Renal cortex interstitium (tissue), 11 donors: ENCODE measurements around the gene TRIM46. TPM values are rescaled to one million over a fixed set of nuclear protein-coding genes. Genes with fewer than 3 reads are reported as not detected.
A peak's percentile ranks its signal among the peaks of the same experiment; 100 is the strongest.
"Not testable (repeated sequence)": the region's sequence is repeated elsewhere in the genome, so short reads cannot be mapped to it uniquely, and the experiment has no call there.

Source experiments
- DNase-seq, 11 donors: peaks; one replicate each; pipeline ENCODE4 v3.0.0-alpha.2; 2013; ENCODE audit warnings: low read depth in 9 of 11, low spot score in 4 of 11; ENCODE audit errors: extremely low read depth in 1 of 11
- polyA plus RNA-seq, 3 donors: library from polyadenylated mRNA; unstranded; fragments of 120-200 nt; gene quantifications; one replicate each; pipeline ENCODE4 v1.2.1, GENCODE V29; 2013; ENCODE audit not compliant: insufficient read length in 3 of 3

The TRIM46 gene
- polyA plus RNA-seq, 3 donors: 3.2 to 5.7 (median 4.0) TPM

DNA sequence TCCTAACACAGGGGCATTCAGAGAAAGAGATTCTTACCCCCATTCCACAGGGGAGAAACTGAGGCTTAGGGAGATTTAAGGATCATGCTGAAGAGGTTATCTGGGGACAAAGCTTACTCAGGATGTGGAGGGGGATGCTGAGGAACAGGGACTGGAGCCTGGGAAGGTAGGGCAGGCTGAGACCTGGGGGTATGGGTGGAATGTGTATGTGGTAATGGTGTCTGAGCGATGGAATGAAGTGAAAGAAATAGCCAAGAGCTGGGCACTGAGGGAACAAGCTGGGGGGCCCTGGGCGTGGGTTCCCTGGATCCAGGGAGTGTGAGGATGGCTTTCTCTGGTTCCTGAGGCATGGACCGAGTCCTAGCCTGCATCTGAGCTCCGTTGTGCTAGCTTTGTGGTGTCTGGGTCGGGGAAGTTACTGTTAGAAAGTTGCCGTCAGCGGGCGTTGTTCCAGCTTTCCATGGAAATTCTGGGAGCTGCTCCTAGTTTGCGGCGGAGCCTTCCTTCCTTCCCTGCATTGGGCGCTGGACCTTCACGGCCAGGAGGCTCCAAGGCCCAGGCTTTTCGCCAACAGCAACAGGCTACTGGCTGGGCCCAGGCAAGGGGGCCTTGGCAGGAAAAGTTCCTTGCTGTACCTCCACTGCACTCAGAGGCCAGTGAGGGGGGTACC is 37.9 kb downstream of the TRIM46 start:
- DNase-seq: not testable (repeated sequence)

DNA sequence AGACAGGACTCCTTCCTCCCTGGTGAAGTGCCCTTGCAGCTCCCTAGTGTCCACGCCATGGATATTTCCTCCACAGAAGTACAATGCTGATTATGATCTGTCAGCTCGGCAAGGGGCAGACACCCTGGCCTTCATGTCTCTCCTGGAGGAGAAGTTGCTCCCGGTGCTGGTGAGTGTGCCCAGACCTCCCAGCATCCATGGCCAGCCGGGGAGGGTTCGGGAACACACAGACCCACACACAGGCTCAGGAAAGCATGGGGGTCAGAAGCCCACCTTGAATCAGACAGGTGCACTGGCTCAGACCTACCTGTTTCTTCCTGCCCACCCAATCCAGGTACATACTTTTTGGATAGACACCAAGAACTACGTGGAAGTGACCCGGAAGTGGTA is 38.4 kb downstream of the TRIM46 start:
- not testable (repeated sequence) for DNase-seq

DNA sequence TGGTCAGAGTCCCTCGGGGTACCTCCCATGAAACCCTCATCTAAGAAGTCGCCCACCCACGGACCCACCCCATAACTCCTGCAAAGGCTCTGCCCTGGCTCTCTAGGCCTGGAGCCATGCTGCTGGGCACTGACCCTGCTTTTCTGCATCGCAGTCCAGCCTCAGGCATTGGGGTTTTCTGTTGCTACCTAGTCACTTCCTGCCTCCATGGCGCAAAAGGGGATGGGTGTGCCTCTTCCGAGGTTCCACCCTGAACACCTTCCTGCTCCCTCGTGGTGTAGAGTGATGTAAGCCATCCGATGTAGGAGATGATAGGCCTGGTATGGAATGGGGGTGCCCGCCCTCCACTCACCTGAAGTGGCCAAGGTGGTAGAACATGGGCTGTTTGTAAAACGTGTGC is 41.1 kb downstream of the TRIM46 start:
- not testable (repeated sequence) for DNase-seq

DNA sequence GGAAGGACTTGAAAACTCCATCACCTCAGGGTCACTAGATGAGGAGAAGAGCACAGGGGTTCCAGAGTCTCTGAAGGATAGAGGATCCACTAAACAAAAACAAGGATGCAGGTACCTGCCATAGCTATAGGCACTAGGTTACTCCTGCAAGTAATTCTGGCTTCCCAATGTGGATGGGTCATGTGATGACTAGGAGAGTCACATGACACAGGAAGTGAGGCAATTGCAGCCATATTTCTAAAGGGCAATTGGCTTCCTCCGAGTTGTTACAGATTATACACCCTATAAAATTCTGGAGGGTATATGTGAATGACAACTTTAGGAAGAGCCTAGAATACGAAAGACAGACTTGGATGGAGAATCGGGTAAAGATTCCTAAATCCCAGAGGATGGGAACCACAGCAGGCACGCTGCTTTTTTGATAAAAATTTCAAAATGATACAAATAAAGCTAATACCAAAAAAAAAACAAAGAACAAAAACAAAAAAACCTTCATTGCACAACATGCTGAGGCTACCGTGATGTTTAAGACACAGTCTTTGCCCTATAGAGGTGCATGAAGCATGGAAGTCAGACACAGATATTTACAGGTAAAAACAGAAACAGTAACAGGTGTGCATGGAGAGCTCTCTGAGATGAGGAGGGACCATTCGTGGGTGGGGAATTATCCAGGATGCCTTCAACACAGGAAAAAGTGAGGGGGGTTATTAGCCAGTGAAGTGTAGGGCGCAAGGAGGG is 45.4 kb downstream of the TRIM46 start:
- peak in 2 of 11 donors; percentile 94 to 98 for DNase-seq

DNA sequence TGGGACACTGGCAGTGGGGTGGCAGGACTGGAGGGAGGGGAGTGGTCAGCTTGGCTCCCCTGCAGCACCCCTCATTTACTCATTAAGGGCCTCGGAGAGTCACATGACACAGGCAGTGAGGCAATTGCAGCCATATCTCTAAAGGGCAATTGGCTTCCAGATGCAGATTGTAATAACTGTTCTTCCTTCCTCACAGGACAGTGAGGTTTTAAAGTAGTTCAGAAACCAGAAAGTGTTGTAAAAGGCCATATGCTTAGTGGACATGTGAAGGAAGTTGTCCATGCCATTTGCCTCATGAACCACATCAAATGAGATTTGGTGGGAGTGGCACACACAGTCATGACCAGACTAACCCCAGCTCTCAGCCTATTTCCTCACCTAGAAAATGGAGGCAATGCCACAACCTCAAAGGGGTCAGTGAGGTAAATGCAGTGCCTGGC is 46.0 kb downstream of the TRIM46 start:
- peak in 1 of 11 donors; percentile 84 for DNase-seq

DNA sequence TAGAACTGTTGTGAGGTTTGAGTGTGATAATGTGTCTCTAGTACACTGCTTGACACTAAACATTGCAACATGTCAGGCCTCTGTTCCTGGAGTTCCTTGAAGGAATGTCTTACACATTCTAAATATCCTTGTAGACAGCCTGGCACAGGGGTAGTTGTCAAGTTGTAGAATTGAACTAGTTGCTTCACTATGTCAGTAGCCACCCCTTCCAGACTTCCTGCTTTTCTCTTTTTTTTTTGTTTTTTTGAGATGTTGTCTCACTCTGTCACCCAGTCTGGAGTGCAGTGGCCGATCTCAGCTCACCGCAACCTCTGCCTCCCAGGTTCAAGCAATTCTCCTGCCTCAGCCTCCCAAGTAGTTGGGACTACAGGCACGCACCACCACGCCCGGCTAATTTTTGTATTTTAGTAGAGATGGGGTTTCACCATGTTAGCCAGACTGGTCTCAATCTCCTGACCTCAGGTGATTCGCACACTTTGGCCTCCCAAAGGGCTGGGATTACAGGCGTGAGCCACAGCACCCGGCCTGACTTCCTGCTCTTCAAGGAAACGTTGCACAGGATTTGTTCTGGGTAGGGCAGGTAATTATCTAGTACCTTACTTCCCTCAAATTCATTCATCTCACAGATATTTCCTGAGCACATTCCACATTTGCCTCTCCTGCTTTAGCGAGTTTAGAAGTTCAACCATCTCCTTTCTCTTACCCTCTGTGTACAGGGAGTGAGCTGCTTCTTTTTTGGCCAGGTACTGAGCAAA is 46.7 kb downstream of the TRIM46 start:
- DNase-seq: not testable (repeated sequence)

DNA sequence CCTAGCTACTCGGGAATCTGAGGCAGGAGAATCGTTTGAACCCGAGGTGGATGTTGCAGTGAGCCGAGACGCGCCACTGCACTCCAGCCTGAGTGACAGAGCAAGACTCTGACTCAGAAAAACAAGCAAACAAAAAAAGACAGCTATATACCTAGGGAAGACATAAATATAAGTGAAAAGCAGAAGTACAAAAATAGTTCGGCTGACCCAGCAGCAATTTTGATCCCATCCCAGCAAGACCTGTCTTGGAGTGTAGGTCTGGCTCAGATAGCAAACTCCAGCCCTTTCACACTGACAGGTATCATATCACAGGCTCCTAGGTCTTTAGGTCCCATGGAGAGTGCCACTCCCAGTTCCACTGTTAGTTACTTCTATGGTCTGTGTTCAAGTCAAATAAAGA is 49.4 kb downstream of the TRIM46 start:
- DNase-seq: no peak

DNA sequence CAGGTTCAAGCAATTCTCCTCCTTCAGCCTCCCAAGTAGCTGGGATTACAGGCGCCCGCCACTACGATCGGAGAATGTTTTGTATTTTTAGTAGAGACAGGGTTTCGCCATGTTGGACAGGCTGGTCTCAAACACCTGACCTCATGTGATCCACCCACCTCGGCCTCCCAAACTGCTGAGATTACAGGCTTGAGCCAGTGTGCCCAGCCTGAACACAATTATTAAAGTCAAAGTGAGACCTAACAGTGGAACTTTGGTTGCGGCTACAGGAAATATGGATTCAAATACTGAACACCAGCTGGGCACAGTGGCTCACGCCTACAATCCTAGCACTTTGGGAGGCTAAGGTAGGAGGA is 51.7 kb downstream of the TRIM46 start:
- DNase-seq: not testable (repeated sequence)

DNA sequence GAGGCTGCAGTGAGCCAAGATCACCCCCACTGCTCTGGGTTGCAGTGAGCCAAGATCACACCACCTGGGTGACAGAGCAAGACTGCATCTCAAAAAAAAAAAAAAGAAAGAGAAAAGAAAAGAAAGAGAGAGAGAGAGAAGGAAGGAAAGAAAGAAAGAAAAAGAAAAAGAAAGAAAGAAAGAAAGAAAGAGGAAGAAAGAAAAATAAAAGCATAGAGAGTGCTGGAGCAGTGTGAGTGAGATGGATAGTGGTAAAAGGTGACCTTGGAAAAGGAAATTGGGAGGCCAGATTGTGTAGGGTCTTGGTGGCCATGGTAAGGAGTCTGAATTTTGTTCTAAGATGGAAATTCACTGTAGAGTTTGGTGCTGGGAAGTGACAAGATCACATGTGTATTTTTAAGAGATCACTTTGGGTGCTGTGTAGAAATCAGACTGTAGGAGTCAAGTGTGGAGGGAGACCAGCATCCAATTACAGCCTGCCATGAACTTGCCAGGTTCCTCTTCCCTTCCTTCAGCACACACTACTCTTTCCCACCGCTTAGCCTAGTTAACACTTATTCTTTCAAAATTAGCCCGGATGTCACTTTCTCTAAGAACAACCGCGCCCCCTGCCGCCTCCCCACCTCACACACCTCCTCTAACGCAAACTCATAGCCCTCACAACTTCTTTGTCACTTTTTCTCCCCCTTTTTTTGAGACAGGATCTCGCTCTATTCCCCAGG is 52.7 kb downstream of the TRIM46 start:
- peak in 2 of 11 donors; percentile 71 to 90 for DNase-seq

DNA sequence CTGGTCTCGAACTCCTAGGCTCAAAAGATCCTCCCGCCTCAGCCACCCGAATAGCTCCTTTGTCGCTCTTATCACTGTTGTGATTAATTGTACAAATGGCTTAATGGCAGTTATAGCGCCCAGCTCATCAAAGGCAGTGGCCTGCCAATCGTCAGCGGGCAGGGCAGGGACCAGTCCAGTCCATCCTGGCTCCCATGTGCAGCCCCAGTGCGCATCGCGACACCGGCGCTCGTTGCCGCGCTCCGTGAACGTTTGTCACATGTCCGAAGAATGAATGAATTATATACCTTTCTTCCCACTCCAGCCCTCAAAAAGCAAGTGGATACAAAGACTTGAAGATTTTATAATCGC is 53.2 kb downstream of the TRIM46 start:
- peak in 2 of 11 donors; percentile 49 to 94 for DNase-seq

DNA sequence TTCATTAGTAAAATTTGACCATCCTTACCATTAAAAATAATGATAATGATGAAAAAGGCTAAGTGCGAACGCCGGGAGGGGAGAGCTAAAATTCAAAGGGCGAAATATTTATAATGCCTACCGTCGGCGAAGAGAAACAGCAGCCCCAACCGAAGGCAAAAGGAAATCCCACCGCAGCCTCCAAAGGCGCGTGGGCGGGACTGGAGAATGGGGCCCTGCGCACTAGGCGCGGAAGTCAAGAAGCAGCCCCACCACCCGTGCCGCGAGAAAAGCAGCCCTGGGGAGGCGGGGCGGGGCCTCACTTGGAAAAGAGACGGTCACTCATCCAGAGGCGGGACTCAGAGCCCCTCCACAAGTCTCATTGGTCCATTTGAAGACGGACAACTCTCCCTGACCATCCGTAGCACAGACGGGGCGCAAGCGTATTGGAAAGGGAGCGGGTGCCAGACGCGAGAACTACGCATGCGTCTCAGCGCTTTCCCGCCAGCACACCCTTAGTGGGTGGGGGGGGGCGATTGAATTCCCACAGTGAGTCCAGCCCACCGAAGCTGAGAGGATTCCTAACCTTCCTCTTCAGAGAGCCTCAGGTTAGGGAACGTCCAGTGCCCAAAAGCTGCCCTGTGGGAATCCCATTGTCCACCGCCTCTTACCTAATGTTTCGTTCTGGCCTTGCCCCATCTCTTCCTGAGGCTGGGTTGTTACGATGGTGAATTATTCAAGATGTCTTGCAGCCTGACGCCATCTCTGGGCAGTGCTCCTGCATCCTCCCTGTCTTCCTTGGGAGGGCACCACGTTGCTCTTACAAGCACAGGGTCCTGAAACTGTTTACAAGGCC is 53.8 kb downstream of the TRIM46 start:
- DNase-seq: peak; percentile 96 to 100 (median 99)

DNA sequence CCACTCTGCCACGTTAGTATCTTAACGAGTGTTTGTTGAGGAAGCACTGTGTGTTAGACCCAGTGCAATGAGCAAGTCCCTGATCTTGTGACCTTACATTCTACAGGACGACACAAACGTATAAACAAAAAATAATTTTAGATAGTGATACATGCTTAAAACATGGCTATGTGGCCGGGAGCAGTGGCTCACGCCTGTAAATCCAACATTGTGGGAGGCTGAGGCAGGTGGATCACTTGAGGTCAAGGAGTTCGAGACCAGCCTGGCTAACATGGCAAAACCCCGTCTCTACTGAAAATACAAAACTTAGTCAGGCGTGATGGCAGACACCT is 54.4 kb downstream of the TRIM46 start:
- no peak for DNase-seq

DNA sequence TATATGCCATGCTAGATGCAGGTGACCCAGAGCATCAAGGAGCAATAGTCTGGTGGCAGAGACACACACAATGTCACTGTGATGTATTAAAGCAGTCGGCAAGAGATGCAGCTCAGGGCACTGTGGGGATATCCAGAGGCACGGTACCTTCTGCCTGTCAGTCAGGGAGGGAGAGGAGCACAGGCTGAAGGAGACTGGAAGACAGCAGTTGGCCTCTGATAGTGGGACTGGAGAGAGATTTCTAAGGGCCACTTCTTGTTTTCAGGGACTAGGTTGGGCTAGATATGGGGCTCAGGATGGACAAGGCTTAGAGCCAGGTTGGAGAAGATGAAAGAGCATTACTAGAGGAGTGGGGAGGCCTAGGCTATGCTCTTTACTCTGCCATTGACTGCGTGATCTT is 57.7 kb downstream of the TRIM46 start:
- DNase-seq: not testable (repeated sequence)

DNA sequence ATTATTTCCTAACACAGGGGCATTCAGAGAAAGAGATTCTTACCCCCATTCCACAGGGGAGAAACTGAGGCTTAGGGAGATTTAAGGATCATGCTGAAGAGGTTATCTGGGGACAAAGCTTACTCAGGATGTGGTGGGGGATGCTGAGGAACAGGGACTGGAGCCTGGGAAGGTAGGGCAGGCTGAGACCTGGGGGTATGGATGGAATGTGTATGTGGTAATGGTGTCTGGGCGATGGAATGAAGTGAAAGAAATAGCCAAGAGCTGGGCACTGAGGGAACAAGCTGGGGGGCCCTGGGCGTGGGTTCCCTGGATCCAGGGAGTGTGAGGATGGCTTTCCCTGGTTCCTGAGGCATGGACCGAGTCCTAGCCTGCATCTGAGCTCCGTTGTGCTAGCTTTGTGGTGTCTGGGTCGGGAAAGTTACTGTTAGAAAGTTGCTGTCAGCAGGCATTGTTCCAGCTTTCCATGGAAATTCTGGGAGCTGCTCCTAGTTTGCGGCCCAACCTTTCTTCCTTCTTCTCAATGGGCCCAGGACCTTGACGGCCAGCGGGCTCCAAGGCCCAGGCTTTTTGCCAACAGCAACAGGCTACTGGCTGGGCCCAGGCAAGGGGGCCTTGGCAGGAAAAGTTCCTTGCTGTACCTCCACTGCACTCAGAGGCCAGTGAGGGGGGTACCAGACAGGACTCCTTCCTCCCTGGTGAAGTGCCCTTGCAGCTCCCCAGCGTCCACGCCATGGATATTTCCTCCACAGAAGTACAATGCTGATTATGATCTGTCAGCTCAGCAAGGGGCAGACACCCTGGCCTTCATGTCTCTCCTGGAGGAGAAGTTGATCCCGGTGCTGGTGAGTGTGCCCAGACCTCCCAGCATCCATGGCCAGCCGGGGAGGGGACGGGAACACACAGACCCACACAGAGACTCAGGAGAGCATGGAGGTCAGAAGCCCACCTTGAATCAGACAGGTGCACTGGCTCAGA is 58.6 kb downstream of the TRIM46 start:
- DNase-seq: not testable (repeated sequence)

DNA sequence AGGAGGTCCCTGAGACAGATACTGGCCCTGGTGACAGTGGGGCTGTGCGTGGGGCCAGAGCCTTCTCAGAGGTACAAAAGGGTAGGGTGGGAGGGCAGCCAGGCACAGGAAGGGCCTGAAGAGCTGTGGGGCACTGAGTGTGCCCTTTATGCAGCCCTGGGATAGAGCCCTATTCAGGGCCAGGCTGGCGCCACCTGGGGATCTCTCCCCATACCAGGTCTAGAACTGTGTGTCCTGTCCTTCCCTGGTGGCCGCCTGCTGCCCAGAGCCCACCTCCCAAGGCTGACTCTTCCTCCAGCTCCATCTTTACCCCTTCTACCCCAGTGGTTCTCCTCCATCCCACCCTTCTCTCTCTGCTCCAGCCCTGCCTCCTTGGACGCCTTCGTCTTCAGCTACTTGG is 59.9 kb downstream of the TRIM46 start:
- DNase-seq: not testable (repeated sequence)
